H1 (cell line): Measurements from ENCODE around the gene TMEM154. TPM values are rescaled to one million over a fixed set of nuclear protein-coding genes. Genes with fewer than 3 reads are reported as not detected.

Experiments
- ASH2L ChIP-seq: fragments of 200-600, 300-600 bp; sonication (generic); IDR thresholded peaks from one replicate; pipeline ENCODE4 v1.7.1; 2017; ENCODE audit warnings: low read length
- EZH2 ChIP-seq: fragments of 200-600 bp; sonication (generic); IDR thresholded peaks from 2 replicates; pipeline ENCODE4 v1.7.1; 2012; ENCODE audit warnings: low read depth, mild to moderate bottlenecking, moderate library complexity, low read length, inconsistent platforms; ENCODE audit not compliant: severe bottlenecking
- GABPA ChIP-seq: IDR thresholded peaks from 2 replicates; pipeline ENCODE4 v1.6.1; 2011; ENCODE audit warnings: mild to moderate bottlenecking, low read length, moderate library complexity, borderline replicate concordance; ENCODE audit not compliant: insufficient read depth
- SIN3A ChIP-seq, 2 experiments: IDR thresholded peaks in 1 of 2; conservative IDR thresholded peaks in 1 of 2; 2 replicates each; pipeline ENCODE4 v1.6.1; 2011 to 2012; ENCODE audit warnings: low read length in 2 of 2, improper control_type of control experiment in 1 of 2, low read depth in 1 of 2, mild to moderate bottlenecking in 1 of 2
- YY1 ChIP-seq: IDR thresholded peaks from 2 replicates; pipeline ENCODE4 v1.6.1; 2011; ENCODE audit warnings: low read depth, mild to moderate bottlenecking, low read length
- polyA plus RNA-seq, 7 experiments: library from polyadenylated mRNA; depleted of rRNA in 3 of 7; stranded (reverse) in 5 of 7; unstranded in 2 of 7; fragments of >200 nt in 5 of 7; fragments of 200-250 nt in 2 of 7; gene quantifications; 1 replicate in 5 of 7; 2 replicates in 1 of 7; 4 replicates in 1 of 7; pipeline versions ENCODE4 v1.2.1 to v1.2.3, GENCODE V29; 2011 to 2013; ENCODE audit warnings: missing spikeins in 2 of 7, mixed read lengths in 2 of 7
- total RNA-seq: library from RNA; stranded (reverse); fragmentation: NEBNext Ultra II Directional; extraction: Animal tissue kit (Norgen Biotek cat#: 25700); gene quantifications from 2 replicates; pipeline ENCODE4 v1.2.1, GENCODE V29; 2021

The TMEM154 gene
- total and polyA plus RNA-seq, 2 of the 8 experiments (the other 6 are each of a cell fraction or from before 2014, with no cell fraction given): 0.33 to 1.2 TPM

DNA sequence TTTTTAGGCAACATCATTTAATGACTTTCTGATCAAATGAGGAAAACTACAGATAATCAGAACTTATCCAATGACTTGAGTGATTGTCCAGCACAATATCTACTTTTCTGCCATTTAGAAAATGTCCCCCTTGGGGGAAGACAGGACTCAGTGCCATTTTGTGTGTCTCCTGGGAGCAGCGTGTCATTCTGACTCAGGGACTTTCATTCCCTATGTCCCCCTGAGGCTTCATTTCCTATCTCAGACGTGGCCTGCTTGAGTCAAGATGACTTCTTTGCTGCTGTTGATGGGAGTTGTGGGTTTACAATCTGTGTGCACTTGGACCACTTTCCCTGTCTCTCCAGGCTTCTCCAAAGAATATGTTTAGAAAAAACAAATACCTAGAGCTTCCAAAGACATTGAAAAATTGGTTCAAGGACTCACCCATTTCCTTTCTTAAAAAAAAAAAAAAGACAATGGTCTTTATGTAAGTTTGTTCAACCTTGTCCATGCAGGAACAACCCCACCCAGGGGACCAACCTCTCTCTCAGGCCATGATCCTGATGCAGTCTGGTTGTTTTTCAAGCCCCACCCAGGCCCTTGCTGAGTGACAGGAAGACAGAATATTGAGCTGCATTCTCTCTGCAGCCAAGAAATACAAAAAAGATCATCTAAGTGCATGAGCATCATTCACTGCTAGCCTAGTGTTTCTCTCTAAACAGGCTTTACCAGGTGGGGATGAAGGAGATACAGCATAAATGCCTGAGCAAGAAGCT lies 34.3 kb upstream of the TMEM154 start (continued):
- TF ChIP-seq EZH2 (no peak), SIN3A (conservative IDR thresholded peaks at IDR 0.05 in 1 of 2, IDR thresholded peaks at IDR 0.05 in 1 of 2; ENCODE audit: low read depth in 1 of 2, low read length in 2 of 2) (no peak), ASH2L (no peak), GABPA (no peak), YY1 (no peak)
